Stimulated activated CD8-positive, alpha-beta memory T cell treated with anti-CD3 and anti-CD28 coated beads, Interleukin-15, amount 100 ng/mL, for 4 hours (primary cell): ENCODE results near the gene BLOC1S3.
"Not testable (repeated sequence)": the region's sequence is repeated elsewhere in the genome, so short reads cannot be mapped to it uniquely, and the experiment has no call there.

Source experiments
- DNase-seq, 2 donors: peaks; one replicate each; pipeline ENCODE4 v3.0.0-alpha.2; 2020; ENCODE audit warnings: low read depth in 2 of 2

BLOC1S3 gene

GRCh38 chr19:45223879-45224278 is 45.3 kb downstream of the BLOC1S3 start:
- no peak for DNase-seq

GRCh38 chr19:45224645-45225044 is 46.1 kb downstream of the BLOC1S3 start:
- no peak for DNase-seq

- DNase-seq = not testable (repeated sequence)
Measured at GRCh38 chr19:45229056-45229455, 50.5 kb downstream of the BLOC1S3 start.
